Activated CD4-positive, CD25-positive, alpha-beta regulatory T cell treated with anti-CD3 and anti-CD28 coated beads, Interleukin-2, amount 50 U/mL, for 24 hours (primary cell): Measurements from ENCODE around the gene SLC25A13.

Experiments
- ATAC-seq, 2 donors: fragments of 150-1000 bp; cut with Tn5 transposase; one replicate each; pipeline ENCODE4 v1.10.0; 2021; ENCODE audit warnings: mild to moderate bottlenecking in 1 of 2, moderate library complexity in 1 of 2

The SLC25A13 gene

GRCh38 chr7:96151889-96152288 is 170.0 kb downstream of the SLC25A13 start:
- ATAC-seq, result no peak

GRCh38 chr7:96144260-96144526 is 177.7 kb downstream of the SLC25A13 start:
- ATAC-seq, result no peak

- no peak for ATAC-seq
Observed at GRCh38 chr7:96143495-96144259, 178.2 kb downstream of the SLC25A13 start.

- ATAC-seq, result no peak
Observed at GRCh38 chr7:96136600-96137239, 185.2 kb downstream of the SLC25A13 start.

GRCh38 chr7:96135241-96135640 is 186.7 kb downstream of the SLC25A13 start:
- ATAC-seq, result no peak

- ATAC-seq, result no peak
Observed at GRCh38 chr7:96131525-96131924, 190.4 kb downstream of the SLC25A13 start.

- ATAC-seq, result no peak
Observed at GRCh38 chr7:96127746-96128145, 194.2 kb downstream of the SLC25A13 start.

GRCh38 chr7:96126382-96126781 is 195.5 kb downstream of the SLC25A13 start:
- ATAC-seq, result no peak

GRCh38 chr7:96122746-96123145 is 199.2 kb downstream of the SLC25A13 start:
- ATAC-seq, result no peak

GRCh38 chr7:96121752-96122151 is 200.1 kb downstream of the SLC25A13 start:
- no peak for ATAC-seq

GRCh38 chr7:96120445-96121225 is 201.3 kb downstream of the SLC25A13 start:
- no peak for ATAC-seq

- no peak for ATAC-seq
Observed at GRCh38 chr7:96118449-96119001, 203.4 kb downstream of the SLC25A13 start.

GRCh38 chr7:96116173-96116572 is 205.7 kb downstream of the SLC25A13 start:
- no peak for ATAC-seq

GRCh38 chr7:96114190-96114589 is 207.7 kb downstream of the SLC25A13 start:
- no peak for ATAC-seq

- ATAC-seq, result no peak
Observed at GRCh38 chr7:96111405-96111804, 210.5 kb downstream of the SLC25A13 start.

GRCh38 chr7:96104984-96105383 is 216.9 kb downstream of the SLC25A13 start:
- ATAC-seq, result no peak

GRCh38 chr7:96102096-96102811 is 219.6 kb downstream of the SLC25A13 start:
- no peak for ATAC-seq

- no peak for ATAC-seq
Observed at GRCh38 chr7:96100737-96101136, 221.2 kb downstream of the SLC25A13 start.

- no peak for ATAC-seq
Observed at GRCh38 chr7:96097835-96098234, 224.1 kb downstream of the SLC25A13 start.

GRCh38 chr7:96093435-96093834 is 228.5 kb downstream of the SLC25A13 start:
- ATAC-seq, result no peak

GRCh38 chr7:96090756-96091155 is 231.1 kb downstream of the SLC25A13 start:
- ATAC-seq, result no peak

GRCh38 chr7:96089511-96089910 is 232.4 kb downstream of the SLC25A13 start:
- ATAC-seq, result no peak

GRCh38 chr7:96088579-96088978 is 233.3 kb downstream of the SLC25A13 start:
- no peak for ATAC-seq
